ENCODE measurements around the gene ACBD3. TPM values are rescaled to one million over a fixed set of nuclear protein-coding genes. Genes with fewer than 3 reads are reported as not detected.

ACBD3 gene
- total RNA-seq, 1 experiment from 2014 or later = 41.7 TPM

DNA sequence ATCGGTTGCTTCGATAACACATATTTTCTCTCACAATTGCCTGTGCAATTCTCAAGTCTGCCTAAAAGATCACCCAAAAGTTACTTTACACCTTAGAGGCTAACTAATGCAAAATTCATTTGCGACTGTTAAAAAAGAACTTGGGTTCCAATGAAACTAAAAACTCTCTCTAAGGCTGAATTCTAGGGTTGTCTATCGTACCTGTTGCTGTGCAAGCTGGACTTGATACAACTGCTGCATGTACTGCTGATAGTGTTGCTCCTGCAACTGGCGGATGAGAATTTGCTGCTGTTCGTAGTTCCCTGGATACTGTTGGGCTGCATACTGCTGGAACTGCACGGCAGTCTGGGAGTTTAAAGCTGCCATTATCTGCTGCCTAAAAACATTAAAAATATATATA lies 27.6 kb downstream of the ACBD3 start:
- H3K4me1 Mint-ChIP-seq (ENCODE audit: low read depth, unreplicated experiment) = no peaks in the 10 kb centered on the region
- H3K9me3 Mint-ChIP-seq (ENCODE audit: unreplicated experiment) = no peaks in the 10 kb centered on the region
- no peak overlapping the region for H3K4me3 Mint-ChIP-seq (ENCODE audit: unreplicated experiment)
- H3K27ac Mint-ChIP-seq (ENCODE audit: unreplicated experiment) = no peak overlapping the region
- H3K36me3 Mint-ChIP-seq (ENCODE audit: insufficient read depth, unreplicated experiment) = peaks cover 73% of the 10 kb centered on the region
- H3K4me1 ChIP-seq = no peaks in the 10 kb centered on the region
- CTCF ChIA-PET = no interaction called here
- no peak for DNase-seq
- no TSS peak for BruUV-seq (replicated peaks)
- TF ChIP-seq, protein P1, sequence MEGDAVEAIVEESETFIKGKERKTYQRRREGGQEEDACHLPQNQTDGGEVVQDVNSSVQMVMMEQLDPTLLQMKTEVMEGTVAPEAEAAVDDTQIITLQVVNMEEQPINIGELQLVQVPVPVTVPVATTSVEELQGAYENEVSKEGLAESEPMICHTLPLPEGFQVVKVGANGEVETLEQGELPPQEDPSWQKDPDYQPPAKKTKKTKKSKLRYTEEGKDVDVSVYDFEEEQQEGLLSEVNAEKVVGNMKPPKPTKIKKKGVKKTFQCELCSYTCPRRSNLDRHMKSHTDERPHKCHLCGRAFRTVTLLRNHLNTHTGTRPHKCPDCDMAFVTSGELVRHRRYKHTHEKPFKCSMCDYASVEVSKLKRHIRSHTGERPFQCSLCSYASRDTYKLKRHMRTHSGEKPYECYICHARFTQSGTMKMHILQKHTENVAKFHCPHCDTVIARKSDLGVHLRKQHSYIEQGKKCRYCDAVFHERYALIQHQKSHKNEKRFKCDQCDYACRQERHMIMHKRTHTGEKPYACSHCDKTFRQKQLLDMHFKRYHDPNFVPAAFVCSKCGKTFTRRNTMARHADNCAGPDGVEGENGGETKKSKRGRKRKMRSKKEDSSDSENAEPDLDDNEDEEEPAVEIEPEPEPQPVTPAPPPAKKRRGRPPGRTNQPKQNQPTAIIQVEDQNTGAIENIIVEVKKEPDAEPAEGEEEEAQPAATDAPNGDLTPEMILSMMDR (IDR thresholded peaks at IDR 0.05; ENCODE audit: insufficient read depth in 1 of 2, low read depth in 1 of 2, low read length in 1 of 2, severe bottlenecking in 1 of 2, unreplicated experiment in 1 of 2) = no peak
- POLR2A ChIA-PET = no interaction called here
- no peak overlapping the region for H3K4me3 ChIP-seq (ENCODE audit: low read depth, low read length)
- intact Hi-C loops (cut with micrococcal nuclease; ENCODE audit: unreplicated experiment) = no loop called here
- H3K9me3 ChIP-seq = no peaks in the 10 kb centered on the region
- no peaks in the 10 kb centered on the region for H3K27me3 Mint-ChIP-seq (ENCODE audit: insufficient read depth, unreplicated experiment)
- H3K36me3 ChIP-seq (ENCODE audit: control insufficient read depth, insufficient read depth, low read length) = no peaks in the 10 kb centered on the region; the same call in 1 of the 2 replicates
- no peaks in the 10 kb centered on the region for H3K27me3 ChIP-seq (replicated peaks; ENCODE audit: control insufficient read depth, insufficient read depth, low read length)

- Mint-ChIP-seq H3K9me3 (ENCODE audit: unreplicated experiment) (no peaks in the 10 kb centered on the region), H3K4me3 (ENCODE audit: unreplicated experiment) (no peak overlapping the region), H3K27me3 (ENCODE audit: insufficient read depth, unreplicated experiment) (no peaks in the 10 kb centered on the region), H3K27ac (ENCODE audit: unreplicated experiment) (no peak overlapping the region), H3K36me3 (ENCODE audit: insufficient read depth, unreplicated experiment) (peaks cover 69% of the 10 kb centered on the region), H3K4me1 (ENCODE audit: low read depth, unreplicated experiment) (peaks cover 2% of the 10 kb centered on the region)
- TF ChIP-seq, protein P1 (IDR thresholded peaks at IDR 0.05; ENCODE audit: insufficient read depth in 1 of 2, low read depth in 1 of 2, low read length in 1 of 2, severe bottlenecking in 1 of 2, unreplicated experiment in 1 of 2) = no peak
- BruUV-seq (replicated peaks) = no TSS peak
- H3K4me3 ChIP-seq (ENCODE audit: low read depth, low read length) = no peak overlapping the region
- no peak for DNase-seq
- POLR2A ChIA-PET = no interaction called here
- intact Hi-C loops (cut with micrococcal nuclease; ENCODE audit: unreplicated experiment) = no loop called here
- peaks cover 1% of the 10 kb centered on the region for H3K36me3 ChIP-seq (ENCODE audit: control insufficient read depth, insufficient read depth, low read length)
- no peaks in the 10 kb centered on the region for H3K4me1 ChIP-seq
- no peaks in the 10 kb centered on the region for H3K9me3 ChIP-seq
- H3K27me3 ChIP-seq (replicated peaks; ENCODE audit: control insufficient read depth, insufficient read depth, low read length) = no peaks in the 10 kb centered on the region
- CTCF ChIA-PET = no interaction called here
Measured at GRCh38 chr1:226158457-226158856, 28.1 kb downstream of the ACBD3 start.

DNA sequence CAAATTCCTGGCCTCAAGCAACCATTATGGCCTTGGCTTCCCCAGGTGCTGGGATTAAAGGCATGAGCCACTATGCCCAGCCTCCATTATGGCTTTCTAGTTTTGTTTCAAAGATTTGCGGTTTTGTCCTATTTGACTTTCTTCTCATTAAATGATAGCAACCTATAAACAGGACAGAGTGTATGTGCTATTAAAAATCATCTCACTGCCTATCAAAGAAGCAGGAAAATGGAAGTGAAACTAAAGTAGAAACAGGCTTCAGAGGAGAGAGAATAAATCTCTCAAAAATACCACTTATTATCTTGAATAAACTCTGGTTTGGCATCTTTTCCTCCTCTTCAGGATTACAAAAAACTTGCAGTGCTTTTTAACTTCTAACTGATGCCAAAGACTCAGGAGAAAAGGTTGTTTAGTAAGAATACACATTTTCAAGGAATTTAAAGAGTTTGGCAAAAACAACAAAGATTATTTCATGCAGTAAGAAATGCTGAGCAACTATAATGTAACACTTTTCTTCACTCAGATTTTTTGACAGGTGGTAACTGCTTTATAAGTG lies 28.7 kb downstream of the ACBD3 start:
- peaks cover 72% of the 10 kb centered on the region for H3K36me3 Mint-ChIP-seq (ENCODE audit: insufficient read depth, unreplicated experiment)
- CTCF ChIA-PET = no interaction called here
- no peak overlapping the region for H3K4me3 ChIP-seq (ENCODE audit: low read depth, low read length)
- peaks cover 7% of the 10 kb centered on the region for H3K4me1 Mint-ChIP-seq (ENCODE audit: low read depth, unreplicated experiment)
- no peaks in the 10 kb centered on the region for H3K9me3 ChIP-seq
- H3K36me3 ChIP-seq (ENCODE audit: control insufficient read depth, insufficient read depth, low read length) = peaks cover 1% of the 10 kb centered on the region
- no peak overlapping the region for H3K27ac Mint-ChIP-seq (ENCODE audit: unreplicated experiment)
- H3K4me1 ChIP-seq = no peaks in the 10 kb centered on the region
- no peaks in the 10 kb centered on the region for H3K27me3 ChIP-seq (replicated peaks; ENCODE audit: control insufficient read depth, insufficient read depth, low read length)
- TF ChIP-seq, protein P1 (IDR thresholded peaks at IDR 0.05; ENCODE audit: insufficient read depth in 1 of 2, low read depth in 1 of 2, low read length in 1 of 2, severe bottlenecking in 1 of 2, unreplicated experiment in 1 of 2) = no peak
- no peak for DNase-seq
- POLR2A ChIA-PET = interaction anchor here (0.6 kb wide), 1 partner anchor 19 kb away, joined by 6 read pairs; no protein-coding TSS in a partner anchor
- H3K9me3 Mint-ChIP-seq (ENCODE audit: unreplicated experiment) = no peaks in the 10 kb centered on the region
- no peak overlapping the region for H3K4me3 Mint-ChIP-seq (ENCODE audit: unreplicated experiment)
- no peaks in the 10 kb centered on the region for H3K27me3 Mint-ChIP-seq (ENCODE audit: insufficient read depth, unreplicated experiment)
- no TSS peak for BruUV-seq (replicated peaks)
- intact Hi-C loops (cut with micrococcal nuclease; ENCODE audit: unreplicated experiment) = no loop called here

Data from Caco-2 (cell line).